K562 (cell line): ENCODE results near the gene EPB41L4A. TPM values are rescaled to one million over a fixed set of nuclear protein-coding genes. Genes with fewer than 3 reads are reported as not detected.

Experiments used
- ATAC-seq: fragments of 200-7000 bp; cut with Tn5 transposase; 3 replicates; pipeline ENCODE4 v1.9.1; 2020; ENCODE audit warnings: moderate library complexity
- BruUV-seq: library from RNA; stranded (reverse); fragments of 400-500 nt; replicated peaks from 2 replicates; lab custom pipeline; 2021; lab: Mats Ljungman, UMichigan
- CTCF ChIA-PET: fragments of 300-600 bp; formaldehyde crosslinking; extraction: SDS; loops from one replicate; lab custom pipeline; 2021; ENCODE audit warnings: low intra/inter-chr PET ratio; lab: Yijun Ruan, JAX
- POLR2A ChIA-PET: fragments of 300-600, 350-650 bp; sonication (Branson Sonifier 250); formaldehyde crosslinking; extraction: SDS; loops from one replicate; lab custom pipeline; 2021; ENCODE audit warnings: antibody characterized with exemption, inconsistent platforms; lab: Yijun Ruan, JAX
- DNase-seq, 4 experiments: peaks; one replicate each; pipeline versions ENCODE4 v3.0.0 to v3.0.0-alpha.2; 2011 to 2018; ENCODE audit warnings: low spot score in 3 of 4, mixed read lengths in 3 of 4; ENCODE audit errors: extremely low read depth in 1 of 4
- FAIRE-seq: peaks from 2 replicates; lab custom pipeline; 2011; peaks lifted over from hg19 to GRCh38; lab: Jason Lieb, UNC
- H2AFZ ChIP-seq: 2 replicates; pipeline ENCODE4 v1.6.0; 2011; ENCODE audit warnings: low read depth, low read length, control low read depth, inconsistent platforms
- H3K27ac ChIP-seq: fragments of 200-600 bp; 3 replicates; pipeline ENCODE4 v1.8.0; 2011; ENCODE audit warnings: low read depth, mild to moderate bottlenecking, control low read depth, inconsistent platforms, low read length, moderate library complexity, mixed read lengths; ENCODE audit errors: extremely low read depth
- H3K27me3 ChIP-seq, 2 experiments: fragments of 300-600 bp in 1 of 2; 2 replicates in 1 of 2; 3 replicates in 1 of 2; pipeline versions ENCODE4 v1.6.0 to v1.8.0; 2011; ENCODE audit warnings: inconsistent platforms in 2 of 2, low read length in 2 of 2, mild to moderate bottlenecking in 1 of 2, mixed read lengths in 1 of 2, moderate library complexity in 1 of 2; ENCODE audit not compliant: control insufficient read depth in 2 of 2, insufficient read depth in 2 of 2
- H3K36me3 ChIP-seq: fragments of 300-600 bp; 3 replicates; pipeline ENCODE4 v1.8.0; 2011; ENCODE audit warnings: mild to moderate bottlenecking, low read length, inconsistent platforms; ENCODE audit not compliant: control insufficient read depth, insufficient read depth
- H3K4me1 ChIP-seq, 2 experiments: fragments of 200-600 bp in 1 of 2; replicated peaks in 1 of 2; 2 replicates in 1 of 2; 3 replicates in 1 of 2; pipeline versions ENCODE4 v1.5.1 to v1.8.0; 2011; ENCODE audit warnings: inconsistent platforms in 2 of 2, low read length in 2 of 2, mild to moderate bottlenecking in 1 of 2, mixed read lengths in 1 of 2, moderate library complexity in 1 of 2; ENCODE audit not compliant: control insufficient read depth in 2 of 2, insufficient read depth in 2 of 2
- H3K4me2 ChIP-seq: 2 replicates; pipeline ENCODE4 v1.6.1; 2011; ENCODE audit warnings: low read length, control low read depth, inconsistent platforms, mixed read lengths; ENCODE audit not compliant: insufficient read depth
- H3K4me3 ChIP-seq: fragments of 200-600 bp; sonication (generic), shearing (Covaris generic); 2 replicates; pipeline ENCODE4 v1.5.1; 2016; ENCODE audit warnings: control low read depth, inconsistent platforms
- H3K79me2 ChIP-seq: fragments of 200-600 bp; 3 replicates; pipeline ENCODE4 v1.8.0; 2011; ENCODE audit warnings: low read length, inconsistent platforms; ENCODE audit not compliant: control insufficient read depth, insufficient read depth
- H3K9ac ChIP-seq, 2 experiments: 2 replicates each; pipeline versions ENCODE4 v1.6.0 to v1.6.1; 2011; ENCODE audit warnings: low read depth in 2 of 2, low read length in 2 of 2, control low read depth in 1 of 2, inconsistent platforms in 1 of 2, mild to moderate bottlenecking in 1 of 2, mixed read lengths in 1 of 2; ENCODE audit not compliant: insufficient read depth in 1 of 2
- H3K9me1 ChIP-seq: one replicate; pipeline ENCODE4 v1.6.0; 2011; ENCODE audit warnings: inconsistent platforms, mild to moderate bottlenecking, low read length, moderate library complexity; ENCODE audit not compliant: control insufficient read depth, insufficient read depth
- H3K9me3 ChIP-seq: replicated peaks from 2 replicates; pipeline ENCODE4 v1.5.1; 2011; ENCODE audit warnings: low read depth, low read length, inconsistent platforms; ENCODE audit not compliant: control insufficient read depth, insufficient read depth
- H4K20me1 ChIP-seq: replicated peaks from 2 replicates; pipeline ENCODE4 v1.6.1; 2011; ENCODE audit warnings: low read length, inconsistent platforms, mixed read lengths; ENCODE audit not compliant: control insufficient read depth, insufficient read depth
- EZH2 ChIP-seq: IDR thresholded peaks from 2 replicates; pipeline ENCODE4 v1.6.1; 2012; ENCODE audit warnings: low read depth, mild to moderate bottlenecking, inconsistent platforms, low read length, borderline replicate concordance
- IRF9 ChIP-seq: fragments of 450-650 bp; IDR thresholded peaks from 2 replicates; pipeline ENCODE4 v1.6.1; 2016; ENCODE audit warnings: missing biosample characterization, missing genetic modification characterization
- KDM4B ChIP-seq, 2 experiments: fragments of 450-650 bp in 1 of 2; sonication (generic) in 1 of 2; IDR thresholded peaks; 2 replicates each; pipeline ENCODE4 v1.6.1; 2016 to 2017; ENCODE audit warnings: borderline replicate concordance in 2 of 2, antibody characterized with exemption in 1 of 2, low read depth in 1 of 2, mild to moderate bottlenecking in 1 of 2
- ZNF23 ChIP-seq: fragments of 250-450 bp; sonication (Bioruptor Pico); IDR thresholded peaks from 2 replicates; pipeline ENCODE4 v1.4.0; 2020; ENCODE audit warnings: mild to moderate bottlenecking
- ZNF431 ChIP-seq: sonication (generic); formaldehyde crosslinking; IDR thresholded peaks from 2 replicates; pipeline ENCODE4 v1.8.0; 2022; ENCODE audit warnings: mild to moderate bottlenecking, missing genetic modification reagents
- ZNF699 ChIP-seq: fragments of 250-450 bp; sonication (Bioruptor Pico); IDR thresholded peaks from 2 replicates; pipeline ENCODE4 v1.8.0; 2021; ENCODE audit warnings: mild to moderate bottlenecking, moderate library complexity; ENCODE audit not compliant: insufficient replicate concordance
- WGBS: fragments of 100-300 bp; shearing (Covaris generic); methylation state at CpG from one replicate; pipeline ENCODE4 v1.1.6; 2016; ENCODE audit warnings: low coverage, mixed read lengths; ENCODE audit not compliant: insufficient coverage; ENCODE audit errors: missing lambda C conversion rate; 5-methylcytosine and 5-hydroxymethylcytosine counted together
- in situ Hi-C: fragments of 300-500 bp; cut with MboI; formaldehyde crosslinking; loops from 4 replicates; pipeline ENCODE4 v1.15.0; 2018; ENCODE audit warnings: inconsistent platforms, mixed read lengths
- intact Hi-C: fragments of 100-400 bp; cut with micrococcal nuclease; formaldehyde crosslinking; loops from 2 replicates; pipeline ENCODE4 v1.14.2; 2022
- polyA plus RNA-seq, 8 experiments: library from polyadenylated mRNA; depleted of rRNA in 4 of 8; stranded (reverse) in 5 of 8; unstranded in 3 of 8; fragments of >200 nt; fragmentation: Nextera tagmentation in 2 of 8; fragmentation: Illumina TruSeq in 1 of 8; extraction: Ambion mirVana in 2 of 8; extraction: Trizol in 1 of 8; gene quantifications; 2 replicates each; pipeline versions ENCODE4 v1.2.1 to v1.2.3, GENCODE V29; 2011 to 2014; ENCODE audit warnings: inconsistent platforms in 1 of 8, missing spikeins in 1 of 8
- total RNA-seq, 7 experiments: library from RNA; depleted of rRNA in 6 of 7; stranded (reverse); fragments of >200 nt in 6 of 7; fragmentation: Illumina TruSeq in 2 of 7; extraction: Trizol in 2 of 7; gene quantifications; 2 replicates each; pipeline versions ENCODE4 v1.2.1 to v1.2.3, GENCODE V29; 2011 to 2021; ENCODE audit warnings: low replicate concordance in 1 of 7
- TF ChIP-seq, protein P1 (sequence below), 2 experiments: IDR thresholded peaks; 2 replicates each; pipeline ENCODE4 v1.6.1; 2011; ENCODE audit warnings: borderline replicate concordance in 1 of 2, control low read depth in 1 of 2, low read depth in 1 of 2, low read length in 1 of 2, mild to moderate bottlenecking in 1 of 2, mixed read lengths in 1 of 2, moderate library complexity in 1 of 2; ENCODE audit not compliant: insufficient read depth in 1 of 2, insufficient read length in 1 of 2, poor library complexity in 1 of 2, severe bottlenecking in 1 of 2; ENCODE audit errors: extremely low read depth in 1 of 2

EPB41L4A gene
- total and polyA plus RNA-seq, 9 of the 15 experiments (the other 6 are each of a cell fraction or from before 2014, with no cell fraction given): 0.04 to 0.35 (median 0.12) TPM; not detected in 3

GRCh38 chr5:112333331-112333781 is 85.7 kb downstream of the EPB41L4A start:
- Histone ChIP-seq H3K9me3 (no peaks in the 10 kb centered on the region), H3K9me1 (no peaks in the 10 kb centered on the region), H3K27me3 (peaks cover 0 to 7% of the 10 kb centered on the region in 2 experiments; a peak in 2 of 5 replicates), H2AFZ (no peak overlapping the region), H3K79me2 (no peaks in the 10 kb centered on the region), H3K4me2 (no peak overlapping the region), H3K9ac (no peak overlapping the region), H3K36me3 (no peaks in the 10 kb centered on the region), H3K4me3 (no peak overlapping the region), H4K20me1 (no peaks in the 10 kb centered on the region; the same call in 1 of the 2 replicates), H3K4me1 (no peaks in the 10 kb centered on the region), H3K27ac (no peak overlapping the region)
- FAIRE-seq (no peak), ATAC-seq (no peak), DNase-seq (no peak)
- WGBS: 0% methylated on average over 5 of the region's 5 CpGs
- ChIA-PET POLR2A (no interaction called here), CTCF (no interaction called here)
- no TSS peak for BruUV-seq
- in situ Hi-C loops: no loop called here
- no peak for TF ChIP-seq ZNF699 (CRISPR knock-in tag)
- TF ChIP-seq, protein P1, sequence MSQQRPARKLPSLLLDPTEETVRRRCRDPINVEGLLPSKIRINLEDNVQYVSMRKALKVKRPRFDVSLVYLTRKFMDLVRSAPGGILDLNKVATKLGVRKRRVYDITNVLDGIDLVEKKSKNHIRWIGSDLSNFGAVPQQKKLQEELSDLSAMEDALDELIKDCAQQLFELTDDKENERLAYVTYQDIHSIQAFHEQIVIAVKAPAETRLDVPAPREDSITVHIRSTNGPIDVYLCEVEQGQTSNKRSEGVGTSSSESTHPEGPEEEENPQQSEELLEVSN (IDR thresholded peaks at IDR 0.05; ENCODE audit: borderline replicate concordance in 1 of 2, extremely low read depth in 1 of 2, insufficient read depth in 1 of 2, insufficient read length in 1 of 2, low read depth in 1 of 2, low read length in 1 of 2, poor library complexity in 1 of 2, severe bottlenecking in 1 of 2): no peak
- TF ChIP-seq ZNF23 (CRISPR knock-in tag): no peak
- TF ChIP-seq ZNF431: no peak
- TF ChIP-seq KDM4B (IDR thresholded peaks at IDR 0.05; ENCODE audit: borderline replicate concordance in 2 of 2, low read depth in 1 of 2): no peak
- no peak for TF ChIP-seq IRF9
- TF ChIP-seq EZH2: no peak
- intact Hi-C loops: no loop called here
